Tibial artery (tissue), 4 donors: Measurements from ENCODE around the gene CACNA1D.

Experiments used
- DNase-seq, 2 donors: peaks; one replicate each; pipeline ENCODE4 v3.0.0-alpha.2; 2019
- H3K27ac ChIP-seq, 2 donors: fragments of 200-600 bp; sonication (generic) in 1 of 2; 1 replicate in 1 of 2; 2 replicates in 1 of 2; pipeline ENCODE4 v1.5.1; 2018 to 2019; ENCODE audit warnings: mild to moderate bottlenecking in 1 of 2
- H3K27me3 ChIP-seq, 2 donors: fragments of 200-600 bp; sonication (generic) in 1 of 2; one replicate each; pipeline versions ENCODE4 v1.5.1 to v1.6.0; 2016 to 2019
- H3K36me3 ChIP-seq, 3 donors: fragments of 200-600 bp; sonication (generic) in 2 of 3; one replicate each; pipeline ENCODE4 v1.5.1; 2016 to 2019; ENCODE audit warnings: mild to moderate bottlenecking in 2 of 3
- H3K4me1 ChIP-seq, 4 donors: fragments of 200-600 bp; sonication (generic) in 2 of 4; 1 replicate in 3 of 4; 2 replicates in 1 of 4; pipeline ENCODE4 v1.5.1; 2016 to 2019
- H3K4me3 ChIP-seq, 2 donors: fragments of 200-600 bp; sonication (generic) in 1 of 2; 1 replicate in 1 of 2; 2 replicates in 1 of 2; pipeline ENCODE4 v1.5.1; 2018 to 2019; ENCODE audit warnings: mild to moderate bottlenecking in 2 of 2
- H3K9me3 ChIP-seq, 3 donors: fragments of 200-600 bp; sonication (generic) in 1 of 3; one replicate each; pipeline ENCODE4 v1.5.1; 2016 to 2019
- intact Hi-C: fragments of 100-400 bp; cut with DNase I; formaldehyde crosslinking; loops from one replicate; pipeline ENCODE4 v1.15.0; 2023; ENCODE audit warnings: low total_unique reads
- TF ChIP-seq, protein P1 (sequence below), 2 experiments: fragments of 200-600 bp in 1 of 2; fragments of 450-650 bp in 1 of 2; IDR thresholded peaks; one replicate each; pipeline ENCODE4 v1.5.1; 2017 to 2019; ENCODE audit warnings: antibody characterized with exemption in 2 of 2, mild to moderate bottlenecking in 1 of 2, moderate library complexity in 1 of 2

CACNA1D gene

GRCh38 chr3:53680028-53680427 is 185.6 kb downstream of the CACNA1D start:
- H3K4me1 ChIP-seq, result peaks cover 0 to 4% (median 0%) of the 10 kb centered on the region in 4 donors
- H3K9me3 ChIP-seq, result no peaks in the 10 kb centered on the region
- TF ChIP-seq, protein P1, sequence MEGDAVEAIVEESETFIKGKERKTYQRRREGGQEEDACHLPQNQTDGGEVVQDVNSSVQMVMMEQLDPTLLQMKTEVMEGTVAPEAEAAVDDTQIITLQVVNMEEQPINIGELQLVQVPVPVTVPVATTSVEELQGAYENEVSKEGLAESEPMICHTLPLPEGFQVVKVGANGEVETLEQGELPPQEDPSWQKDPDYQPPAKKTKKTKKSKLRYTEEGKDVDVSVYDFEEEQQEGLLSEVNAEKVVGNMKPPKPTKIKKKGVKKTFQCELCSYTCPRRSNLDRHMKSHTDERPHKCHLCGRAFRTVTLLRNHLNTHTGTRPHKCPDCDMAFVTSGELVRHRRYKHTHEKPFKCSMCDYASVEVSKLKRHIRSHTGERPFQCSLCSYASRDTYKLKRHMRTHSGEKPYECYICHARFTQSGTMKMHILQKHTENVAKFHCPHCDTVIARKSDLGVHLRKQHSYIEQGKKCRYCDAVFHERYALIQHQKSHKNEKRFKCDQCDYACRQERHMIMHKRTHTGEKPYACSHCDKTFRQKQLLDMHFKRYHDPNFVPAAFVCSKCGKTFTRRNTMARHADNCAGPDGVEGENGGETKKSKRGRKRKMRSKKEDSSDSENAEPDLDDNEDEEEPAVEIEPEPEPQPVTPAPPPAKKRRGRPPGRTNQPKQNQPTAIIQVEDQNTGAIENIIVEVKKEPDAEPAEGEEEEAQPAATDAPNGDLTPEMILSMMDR (IDR thresholded peaks at IDR 0.05), result no peak
- no peaks in the 10 kb centered on the region for H3K36me3 ChIP-seq
- intact Hi-C loops, result no loop called here
- H3K27ac ChIP-seq, result no peak overlapping the region
- H3K4me3 ChIP-seq, result no peak overlapping the region
- no peak for DNase-seq
- peaks cover 0 to 36% of the 10 kb centered on the region in 2 donors for H3K27me3 ChIP-seq

DNA sequence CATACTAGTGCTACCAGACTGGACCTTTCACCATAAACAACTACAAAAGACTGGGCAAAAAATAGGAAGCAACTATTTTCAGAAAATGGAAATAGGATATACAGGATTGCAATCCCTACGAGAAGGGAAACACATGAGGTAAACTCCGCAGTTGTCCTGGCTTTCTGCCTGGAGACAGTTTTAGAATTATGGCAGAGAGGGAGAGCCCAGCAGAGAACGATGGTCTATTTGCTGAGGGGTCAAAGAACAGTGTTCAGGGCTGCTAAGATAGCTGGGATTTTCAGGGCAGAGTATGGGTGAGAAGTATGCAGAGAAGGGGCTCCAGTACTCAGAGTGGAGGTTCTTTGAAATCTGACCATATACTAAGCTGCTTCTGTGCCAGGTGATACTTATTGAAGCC is 188.4 kb downstream of the CACNA1D start:
- H3K36me3 ChIP-seq, result no peaks in the 10 kb centered on the region
- no peak overlapping the region for H3K4me3 ChIP-seq
- no peak overlapping the region for H3K27ac ChIP-seq
- peaks cover 0 to 4% (median 0%) of the 10 kb centered on the region in 4 donors for H3K4me1 ChIP-seq
- no peak for DNase-seq
- TF ChIP-seq, protein P1 (IDR thresholded peaks at IDR 0.05), result no peak
- intact Hi-C loops, result no loop called here
- H3K27me3 ChIP-seq, result peaks cover 0 to 32% of the 10 kb centered on the region in 2 donors
- no peaks in the 10 kb centered on the region for H3K9me3 ChIP-seq

- H3K27me3 ChIP-seq, result peaks cover 0 to 9% of the 10 kb centered on the region in 2 donors
- H3K27ac ChIP-seq, result no peak overlapping the region
- intact Hi-C loops, result no loop called here
- no peak overlapping the region for H3K4me3 ChIP-seq
- no peaks in the 10 kb centered on the region for H3K36me3 ChIP-seq
- no peaks in the 10 kb centered on the region for H3K9me3 ChIP-seq
- no peaks in the 10 kb centered on the region for H3K4me1 ChIP-seq
- DNase-seq, result no peak
- TF ChIP-seq, protein P1 (IDR thresholded peaks at IDR 0.05), result no peak
Measured at GRCh38 chr3:53688066-53688465, 193.7 kb downstream of the CACNA1D start.

- H3K27ac ChIP-seq, result no peak overlapping the region
- intact Hi-C loops, result no loop called here
- H3K27me3 ChIP-seq, result peaks cover 0 to 2% of the 10 kb centered on the region in 2 donors
- no peaks in the 10 kb centered on the region for H3K4me1 ChIP-seq
- TF ChIP-seq, protein P1 (IDR thresholded peaks at IDR 0.05), result no peak
- H3K36me3 ChIP-seq, result no peaks in the 10 kb centered on the region
- no peaks in the 10 kb centered on the region for H3K9me3 ChIP-seq
- DNase-seq, result no peak
- no peak overlapping the region for H3K4me3 ChIP-seq
Measured at GRCh38 chr3:53688989-53689388, 194.6 kb downstream of the CACNA1D start.

DNA sequence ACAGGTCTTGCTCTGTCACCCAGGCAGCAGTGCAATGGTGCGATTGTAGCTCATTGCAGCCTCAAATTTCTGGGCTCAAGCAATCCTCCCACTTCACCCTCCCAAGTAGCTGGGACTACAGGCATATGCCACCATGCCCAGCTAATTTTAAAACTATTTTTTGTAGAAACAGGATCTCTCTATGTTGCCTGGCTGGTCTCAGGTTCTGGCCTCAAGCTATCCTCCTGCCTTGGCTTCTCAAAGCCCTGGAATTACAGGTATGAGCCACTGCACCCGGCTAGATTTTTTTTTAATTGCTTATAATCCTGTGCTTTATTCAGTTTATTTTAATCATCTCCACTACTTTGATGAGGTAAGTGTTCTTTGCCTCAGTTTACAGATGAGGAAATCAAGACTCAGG is 195.3 kb downstream of the CACNA1D start:
- DNase-seq, result no peak
- TF ChIP-seq, protein P1 (IDR thresholded peaks at IDR 0.05), result no peak
- H3K9me3 ChIP-seq, result no peaks in the 10 kb centered on the region
- H3K27me3 ChIP-seq, result peaks cover 0 to 4% of the 10 kb centered on the region in 2 donors
- no peaks in the 10 kb centered on the region for H3K36me3 ChIP-seq
- intact Hi-C loops, result no loop called here
- H3K4me1 ChIP-seq, result no peaks in the 10 kb centered on the region
- H3K27ac ChIP-seq, result no peak overlapping the region
- H3K4me3 ChIP-seq, result no peak overlapping the region

DNA sequence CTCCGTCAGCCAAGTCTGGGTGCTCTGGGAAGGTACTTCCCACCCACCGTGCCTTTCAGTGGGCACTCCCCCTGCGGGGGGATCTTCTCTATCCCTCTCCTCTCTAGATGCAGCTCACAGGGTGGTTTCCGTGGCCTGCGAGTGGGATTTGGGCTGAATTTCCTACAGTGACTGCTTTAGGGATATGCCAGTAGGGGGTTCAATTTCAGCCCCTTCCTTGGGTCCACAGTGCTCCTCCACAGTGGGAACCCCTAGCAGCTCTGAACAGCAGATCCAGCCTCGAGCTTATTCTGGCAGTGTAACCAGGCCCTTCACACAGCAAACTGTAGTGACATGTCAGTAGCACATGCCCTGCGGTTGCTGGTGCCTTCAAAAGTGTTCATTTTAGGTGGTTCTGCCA is 196.1 kb downstream of the CACNA1D start:
- Histone ChIP-seq H3K9me3 (no peaks in the 10 kb centered on the region), H3K4me3 (no peak overlapping the region), H3K4me1 (no peaks in the 10 kb centered on the region), H3K36me3 (no peaks in the 10 kb centered on the region), H3K27ac (no peak overlapping the region), H3K27me3 (peaks cover 0 to 11% of the 10 kb centered on the region in 2 donors)
- TF ChIP-seq, protein P1 (IDR thresholded peaks at IDR 0.05), result no peak
- DNase-seq, result no peak
- intact Hi-C loops, result no loop called here
